ENCODE measurements around the gene MAP4K5.

- TF ChIP-seq CTCF (IDR thresholded peaks at IDR 0.05; ENCODE audit: low read length) (no peak), EZH2 (IDR thresholded peaks at IDR 0.05; ENCODE audit: borderline replicate concordance, low read length) (no peak)
Measured at GRCh38 chr14:50425105-50425504, 107.3 kb downstream of the MAP4K5 start.

Data from OCI-LY1 (cell line).